Measurements from ENCODE around the gene FRYL.
"Not testable (repeated sequence)": the region's sequence is repeated elsewhere in the genome, so short reads cannot be mapped to it uniquely, and the experiment has no call there.

Gene FRYL

GRCh38 chr4:48746608-48747362, 33.3 kb downstream of the FRYL start:
- no peak for DNase-seq (ENCODE audit: low spot score)

GRCh38 chr4:48745223-48745622, 34.9 kb downstream of the FRYL start:
- not testable (repeated sequence) for DNase-seq (ENCODE audit: low spot score)

- DNase-seq (ENCODE audit: low spot score), result no peak
Measured at GRCh38 chr4:48742412-48742811, 37.7 kb downstream of the FRYL start.

GRCh38 chr4:48739560-48740019, 40.5 kb downstream of the FRYL start:
- DNase-seq (ENCODE audit: low spot score), result peak; percentile 65

- DNase-seq (ENCODE audit: low spot score), result no peak
Measured at GRCh38 chr4:48738856-48739255, 41.2 kb downstream of the FRYL start.

GRCh38 chr4:48728906-48729496, 51.1 kb downstream of the FRYL start:
- DNase-seq (ENCODE audit: low spot score), result not testable (repeated sequence)

GRCh38 chr4:48727666-48728459, 52.2 kb downstream of the FRYL start:
- DNase-seq (ENCODE audit: low spot score), result no peak

- no peak for DNase-seq (ENCODE audit: low spot score)
Measured at GRCh38 chr4:48725414-48725813, 54.7 kb downstream of the FRYL start.

- no peak for DNase-seq (ENCODE audit: low spot score)
Measured at GRCh38 chr4:48722509-48723446, 57.3 kb downstream of the FRYL start.

GRCh38 chr4:48720459-48720858, 59.6 kb downstream of the FRYL start:
- DNase-seq (ENCODE audit: low spot score), result no peak

- DNase-seq (ENCODE audit: low spot score), result no peak
Measured at GRCh38 chr4:48718818-48719465, 61.1 kb downstream of the FRYL start.

- not testable (repeated sequence) for DNase-seq (ENCODE audit: low spot score)
Measured at GRCh38 chr4:48716285-48716684, 63.8 kb downstream of the FRYL start.

GRCh38 chr4:48710446-48711209, 69.5 kb downstream of the FRYL start:
- DNase-seq (ENCODE audit: low spot score), result no peak

- DNase-seq (ENCODE audit: low spot score), result no peak
Measured at GRCh38 chr4:48709901-48710300, 70.2 kb downstream of the FRYL start.

- no peak for DNase-seq (ENCODE audit: low spot score)
Measured at GRCh38 chr4:48708610-48709009, 71.5 kb downstream of the FRYL start.

- DNase-seq (ENCODE audit: low spot score), result no peak
Measured at GRCh38 chr4:48706736-48707135, 73.3 kb downstream of the FRYL start.

- no peak for DNase-seq (ENCODE audit: low spot score)
Measured at GRCh38 chr4:48705609-48706008, 74.5 kb downstream of the FRYL start.

- no peak for DNase-seq (ENCODE audit: low spot score)
Measured at GRCh38 chr4:48704091-48704802, 75.8 kb downstream of the FRYL start.

- DNase-seq (ENCODE audit: low spot score), result peak; percentile 22
Measured at GRCh38 chr4:48699475-48699874, 80.6 kb downstream of the FRYL start.

Measured in activated CD4-positive, alpha-beta T cell treated with anti-CD3 and anti-CD28 coated beads, Interleukin-2, Interleukin-4, amounts not matched to agents 100 ng/mL and 50 ng/mL, durations not matched to agents 16 hours and 8 hours (primary cell).